NCI-H446 (cell line): Measurements from ENCODE around the gene IGF1R.

Source experiments
- DNase-seq, 2 experiments: peaks; one replicate each; lab custom pipeline; 2025; lab: John Stamatoyannopoulos, UW

IGF1R gene

DNA sequence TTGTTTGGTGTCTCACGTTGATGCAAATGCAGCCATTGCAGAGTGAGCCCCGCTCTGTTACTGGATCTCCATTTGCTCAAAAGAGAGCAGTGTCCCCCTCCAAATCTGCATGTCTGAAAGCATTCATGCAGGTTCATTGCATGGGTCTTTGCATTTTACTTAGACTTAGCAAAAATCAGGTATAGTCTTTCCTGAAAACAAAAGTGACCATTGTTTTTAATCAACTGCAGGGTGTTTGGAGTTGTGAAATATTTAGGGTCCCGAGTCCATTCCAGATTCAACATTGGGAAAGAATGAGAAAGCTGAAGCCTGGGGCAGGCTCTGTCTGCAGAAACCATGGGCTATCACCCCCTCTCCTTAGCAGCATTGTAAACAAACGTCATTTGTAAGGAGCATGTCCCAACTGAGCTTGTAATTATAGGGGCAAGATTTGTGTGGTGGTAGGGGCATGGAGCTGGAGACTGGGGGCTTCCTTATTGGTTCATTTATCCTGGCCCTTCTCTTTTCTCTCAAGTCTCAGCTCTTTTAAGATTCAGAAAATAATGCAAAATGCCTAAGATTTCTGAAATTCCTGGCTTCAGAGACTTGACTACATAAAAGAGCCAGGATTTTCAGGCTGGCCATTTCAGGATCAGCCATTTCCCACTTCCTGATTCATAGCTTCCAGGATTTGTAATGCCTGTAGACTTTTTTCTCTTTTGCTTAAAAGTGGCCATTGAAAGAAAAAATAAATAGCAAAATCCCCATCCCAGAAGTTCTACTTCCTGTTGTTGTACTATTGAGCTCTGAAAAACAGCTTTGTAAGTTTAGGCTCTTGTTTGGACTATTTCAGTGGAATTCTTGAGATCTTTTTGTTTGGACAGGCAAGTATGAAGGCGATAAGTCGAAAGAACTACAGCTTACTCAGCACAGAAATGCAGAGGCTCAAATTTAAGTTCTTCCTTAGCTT lies 23.0 kb downstream of the IGF1R start:
- DNase-seq: no peak

DNA sequence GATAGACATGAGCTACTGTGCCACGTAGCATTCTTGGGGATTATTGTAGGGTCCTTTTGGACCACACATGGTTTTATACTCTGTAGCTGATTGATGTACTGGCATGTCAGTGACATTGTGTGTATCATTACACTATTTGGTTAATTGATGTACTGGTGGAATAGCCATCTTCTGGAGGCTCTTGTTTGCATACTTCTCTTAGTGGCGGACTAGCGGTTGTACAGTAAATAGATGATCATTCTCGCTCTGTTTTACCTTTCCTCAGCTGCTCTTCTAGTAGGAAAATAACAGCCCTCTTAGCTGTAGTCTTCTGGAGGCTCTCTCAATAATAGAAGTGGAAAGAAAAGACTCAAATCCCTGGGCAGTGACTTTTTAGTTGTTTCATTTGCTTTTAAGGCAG lies 24.8 kb downstream of the IGF1R start:
- DNase-seq: no peak

GRCh38 chr15:98674336-98674735 lies 26.0 kb downstream of the IGF1R start:
- no peak for DNase-seq

- DNase-seq: no peak
Measured at GRCh38 chr15:98676586-98677270, 28.4 kb downstream of the IGF1R start.

GRCh38 chr15:98677345-98678059 lies 29.2 kb downstream of the IGF1R start:
- no peak for DNase-seq

GRCh38 chr15:98678484-98678883 lies 30.1 kb downstream of the IGF1R start:
- no peak for DNase-seq

DNA sequence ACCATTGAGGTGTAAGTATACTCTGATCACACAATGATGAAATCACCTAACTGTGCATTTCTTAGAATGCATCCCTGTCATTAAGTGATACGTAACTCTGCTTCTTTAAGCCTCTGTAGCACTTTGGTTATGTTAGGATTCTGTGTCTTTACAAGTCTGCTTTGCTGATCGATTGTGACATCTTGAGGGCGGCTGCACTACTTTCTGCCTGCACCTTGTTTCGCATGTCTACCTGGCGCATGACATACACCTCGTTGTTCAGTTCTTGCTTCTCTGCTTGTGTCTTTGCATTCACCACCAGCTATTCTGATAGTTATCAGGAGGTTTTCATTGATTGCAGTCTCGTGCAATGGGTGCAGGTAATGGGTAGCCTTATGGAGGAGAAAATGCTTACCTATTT lies 32.7 kb downstream of the IGF1R start:
- DNase-seq: no peak

DNA sequence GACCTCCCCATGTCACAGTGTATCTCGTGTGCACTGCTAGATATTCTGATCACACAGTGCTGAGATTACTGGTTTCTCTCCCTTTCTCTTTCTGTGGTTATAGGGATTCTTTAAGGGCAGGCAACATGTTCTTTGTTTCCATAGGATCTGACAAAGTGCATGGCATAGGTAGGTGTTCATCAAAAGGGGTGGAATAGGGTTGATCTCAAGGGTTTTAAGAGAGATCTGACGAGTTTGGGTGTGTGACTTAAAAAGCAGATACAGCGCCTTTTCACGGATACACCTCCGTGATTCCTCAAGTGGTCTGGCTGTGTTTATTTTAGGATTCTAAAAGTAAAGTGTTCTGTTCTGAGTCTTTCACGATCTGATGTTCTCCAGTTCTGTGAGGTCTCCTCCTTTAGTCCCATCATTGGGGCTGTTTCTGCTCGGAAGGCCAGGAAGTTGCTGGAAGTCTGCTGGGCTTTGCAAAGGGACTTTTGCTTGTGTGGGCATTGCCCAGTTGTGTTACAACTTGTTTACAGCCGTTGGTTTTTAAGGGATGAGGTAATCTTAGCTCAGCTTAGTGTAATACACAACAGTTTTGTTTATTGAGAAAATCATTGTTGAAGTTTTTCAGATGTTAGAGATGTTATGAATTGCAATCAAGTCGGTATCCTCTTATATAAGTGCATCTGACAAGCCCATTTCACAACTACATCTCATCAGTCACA lies 34.8 kb downstream of the IGF1R start:
- DNase-seq: no peak

DNA sequence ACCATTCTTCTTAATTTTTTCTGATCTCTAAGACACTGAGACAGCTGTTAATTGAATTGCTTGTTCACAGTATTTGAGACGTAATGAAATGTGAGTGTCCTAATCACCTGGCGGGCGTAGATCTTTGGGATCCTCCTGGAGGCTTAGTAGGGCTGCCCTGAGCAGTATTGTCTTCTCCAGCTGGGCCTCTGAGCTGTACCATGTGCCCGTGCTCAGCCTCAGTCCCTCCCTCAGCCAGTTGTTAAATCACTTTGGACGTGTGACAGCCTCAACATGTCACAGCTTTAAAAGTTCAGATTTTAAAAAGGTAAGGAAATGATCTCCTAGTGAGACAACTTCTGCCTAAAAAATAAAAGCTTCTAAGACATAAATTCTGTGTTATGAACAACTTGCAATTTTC lies 35.5 kb downstream of the IGF1R start:
- DNase-seq: no peak

DNA sequence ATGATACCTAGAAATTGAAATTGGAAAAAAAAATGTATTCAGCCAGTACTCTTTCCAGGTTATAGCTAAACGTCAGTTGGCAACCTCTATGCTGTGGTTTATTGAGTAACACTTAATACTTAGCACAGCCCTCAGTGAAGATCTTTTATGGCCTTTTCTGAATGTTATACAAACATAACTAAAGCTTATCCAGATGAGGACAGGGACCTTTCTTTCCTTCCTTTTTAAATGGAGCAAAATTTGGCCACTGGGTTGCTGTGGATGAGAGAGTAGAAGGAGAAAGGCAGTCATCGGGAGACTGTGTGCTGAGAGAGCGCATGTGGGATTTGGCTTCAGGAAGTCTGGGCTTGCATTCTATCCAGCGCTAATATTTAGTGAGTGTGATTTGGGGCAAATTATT lies 36.1 kb downstream of the IGF1R start:
- no peak for DNase-seq

- DNase-seq: no peak
Measured at GRCh38 chr15:98684995-98685525, 36.7 kb downstream of the IGF1R start.

- DNase-seq: no peak
Measured at GRCh38 chr15:98686983-98687382, 38.6 kb downstream of the IGF1R start.

GRCh38 chr15:98689431-98689861 lies 41.1 kb downstream of the IGF1R start:
- DNase-seq: no peak

GRCh38 chr15:98690272-98690950 lies 42.1 kb downstream of the IGF1R start:
- no peak for DNase-seq

DNA sequence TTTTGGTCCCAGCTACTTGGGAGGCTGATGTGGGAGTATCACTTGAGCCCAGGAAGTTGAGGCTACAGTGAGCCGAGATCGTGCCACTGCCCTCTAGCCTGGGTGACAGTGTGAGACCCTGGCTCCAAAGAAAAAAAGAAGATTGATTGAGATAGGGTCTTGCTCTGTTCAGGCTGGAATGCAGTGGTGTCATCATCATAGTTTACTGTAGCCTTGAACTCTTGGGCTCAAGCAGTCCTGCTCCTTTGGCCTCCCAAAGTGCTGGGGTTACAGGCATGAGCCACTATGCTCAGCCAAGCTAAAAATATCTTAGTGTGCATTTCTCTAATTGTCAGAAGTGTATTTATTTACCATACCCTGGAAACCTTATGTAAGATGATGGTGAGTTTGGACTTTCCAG lies 43.9 kb downstream of the IGF1R start:
- DNase-seq: no peak

DNA sequence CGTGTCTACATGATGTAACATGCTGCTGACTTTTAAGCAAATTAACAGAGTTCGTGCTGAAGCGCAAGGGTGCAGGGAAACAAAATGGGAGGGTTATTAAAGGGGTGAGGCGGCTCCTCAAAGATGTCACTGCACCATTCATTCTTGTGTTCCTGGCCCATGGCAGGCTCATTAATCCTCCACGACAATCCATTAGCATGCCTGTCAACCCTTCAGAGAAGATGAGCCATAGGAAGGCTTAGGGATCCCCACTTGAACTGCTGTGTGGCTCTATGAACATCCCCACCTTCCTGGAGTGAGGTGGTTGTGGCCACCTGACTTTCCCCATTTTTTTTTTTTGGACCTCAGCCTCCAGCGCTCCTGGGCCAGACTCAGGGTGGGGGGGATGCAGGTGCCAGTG lies 45.8 kb downstream of the IGF1R start:
- DNase-seq: no peak

- DNase-seq: no peak
Measured at GRCh38 chr15:98698792-98699191, 50.5 kb downstream of the IGF1R start.

- DNase-seq: no peak
Measured at GRCh38 chr15:98699591-98700424, 51.5 kb downstream of the IGF1R start.

DNA sequence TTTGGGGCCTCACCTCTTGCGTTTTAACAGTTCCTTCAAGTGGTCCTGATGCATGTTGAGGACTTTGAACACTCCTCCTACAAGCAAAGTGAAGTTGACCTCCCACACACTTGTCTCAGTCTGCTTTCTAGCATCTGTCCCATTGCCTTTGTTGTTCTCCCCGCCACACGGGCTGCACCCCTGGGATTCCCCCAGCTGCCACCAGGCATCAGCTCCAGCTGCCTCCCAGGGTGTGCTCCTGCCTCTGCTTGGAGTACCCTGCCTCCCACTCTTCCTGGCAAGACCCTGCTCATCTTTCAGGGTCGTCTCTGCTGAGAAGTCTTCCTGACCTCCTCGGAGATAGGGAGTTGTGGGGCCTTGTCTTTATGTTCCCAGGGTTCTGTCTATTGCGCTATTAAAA lies 52.2 kb downstream of the IGF1R start:
- DNase-seq: no peak

DNA sequence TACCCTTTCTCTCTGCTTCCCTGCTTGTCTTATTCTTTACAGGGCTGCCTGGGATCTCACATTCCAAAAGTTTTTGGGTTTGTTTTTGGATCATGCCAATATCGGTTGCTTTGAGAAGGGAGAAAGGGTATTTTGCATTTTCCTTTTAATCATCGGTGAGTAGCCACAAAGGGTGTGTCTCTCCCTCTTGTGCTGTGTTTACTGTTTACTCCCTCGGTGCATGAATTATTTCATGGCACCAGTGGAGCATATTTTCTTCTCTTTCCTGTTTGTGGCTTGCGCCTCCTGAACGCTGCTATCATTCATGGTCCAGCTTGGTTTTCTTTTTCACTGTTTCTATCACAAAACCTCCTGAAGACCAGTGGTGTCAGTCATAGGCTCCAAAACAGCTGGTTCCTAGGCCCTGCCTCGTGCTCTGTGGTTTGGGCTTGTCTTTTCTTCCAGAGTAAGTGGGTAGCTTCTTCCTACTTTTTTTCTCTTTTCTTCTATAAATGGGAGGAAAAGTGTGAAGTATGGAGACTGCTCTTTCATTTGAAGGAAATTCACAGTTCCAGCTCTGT lies 54.9 kb downstream of the IGF1R start:
- no peak for DNase-seq
